Cortex of kidney (tissue), 1 donor: ENCODE data around the gene SLF2.

Source experiments
- DNase-seq: peaks from one replicate; lab custom pipeline; 2025; lab: John Stamatoyannopoulos, UW

SLF2 gene, protein sequence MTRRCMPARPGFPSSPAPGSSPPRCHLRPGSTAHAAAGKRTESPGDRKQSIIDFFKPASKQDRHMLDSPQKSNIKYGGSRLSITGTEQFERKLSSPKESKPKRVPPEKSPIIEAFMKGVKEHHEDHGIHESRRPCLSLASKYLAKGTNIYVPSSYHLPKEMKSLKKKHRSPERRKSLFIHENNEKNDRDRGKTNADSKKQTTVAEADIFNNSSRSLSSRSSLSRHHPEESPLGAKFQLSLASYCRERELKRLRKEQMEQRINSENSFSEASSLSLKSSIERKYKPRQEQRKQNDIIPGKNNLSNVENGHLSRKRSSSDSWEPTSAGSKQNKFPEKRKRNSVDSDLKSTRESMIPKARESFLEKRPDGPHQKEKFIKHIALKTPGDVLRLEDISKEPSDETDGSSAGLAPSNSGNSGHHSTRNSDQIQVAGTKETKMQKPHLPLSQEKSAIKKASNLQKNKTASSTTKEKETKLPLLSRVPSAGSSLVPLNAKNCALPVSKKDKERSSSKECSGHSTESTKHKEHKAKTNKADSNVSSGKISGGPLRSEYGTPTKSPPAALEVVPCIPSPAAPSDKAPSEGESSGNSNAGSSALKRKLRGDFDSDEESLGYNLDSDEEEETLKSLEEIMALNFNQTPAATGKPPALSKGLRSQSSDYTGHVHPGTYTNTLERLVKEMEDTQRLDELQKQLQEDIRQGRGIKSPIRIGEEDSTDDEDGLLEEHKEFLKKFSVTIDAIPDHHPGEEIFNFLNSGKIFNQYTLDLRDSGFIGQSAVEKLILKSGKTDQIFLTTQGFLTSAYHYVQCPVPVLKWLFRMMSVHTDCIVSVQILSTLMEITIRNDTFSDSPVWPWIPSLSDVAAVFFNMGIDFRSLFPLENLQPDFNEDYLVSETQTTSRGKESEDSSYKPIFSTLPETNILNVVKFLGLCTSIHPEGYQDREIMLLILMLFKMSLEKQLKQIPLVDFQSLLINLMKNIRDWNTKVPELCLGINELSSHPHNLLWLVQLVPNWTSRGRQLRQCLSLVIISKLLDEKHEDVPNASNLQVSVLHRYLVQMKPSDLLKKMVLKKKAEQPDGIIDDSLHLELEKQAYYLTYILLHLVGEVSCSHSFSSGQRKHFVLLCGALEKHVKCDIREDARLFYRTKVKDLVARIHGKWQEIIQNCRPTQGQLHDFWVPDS

DNA sequence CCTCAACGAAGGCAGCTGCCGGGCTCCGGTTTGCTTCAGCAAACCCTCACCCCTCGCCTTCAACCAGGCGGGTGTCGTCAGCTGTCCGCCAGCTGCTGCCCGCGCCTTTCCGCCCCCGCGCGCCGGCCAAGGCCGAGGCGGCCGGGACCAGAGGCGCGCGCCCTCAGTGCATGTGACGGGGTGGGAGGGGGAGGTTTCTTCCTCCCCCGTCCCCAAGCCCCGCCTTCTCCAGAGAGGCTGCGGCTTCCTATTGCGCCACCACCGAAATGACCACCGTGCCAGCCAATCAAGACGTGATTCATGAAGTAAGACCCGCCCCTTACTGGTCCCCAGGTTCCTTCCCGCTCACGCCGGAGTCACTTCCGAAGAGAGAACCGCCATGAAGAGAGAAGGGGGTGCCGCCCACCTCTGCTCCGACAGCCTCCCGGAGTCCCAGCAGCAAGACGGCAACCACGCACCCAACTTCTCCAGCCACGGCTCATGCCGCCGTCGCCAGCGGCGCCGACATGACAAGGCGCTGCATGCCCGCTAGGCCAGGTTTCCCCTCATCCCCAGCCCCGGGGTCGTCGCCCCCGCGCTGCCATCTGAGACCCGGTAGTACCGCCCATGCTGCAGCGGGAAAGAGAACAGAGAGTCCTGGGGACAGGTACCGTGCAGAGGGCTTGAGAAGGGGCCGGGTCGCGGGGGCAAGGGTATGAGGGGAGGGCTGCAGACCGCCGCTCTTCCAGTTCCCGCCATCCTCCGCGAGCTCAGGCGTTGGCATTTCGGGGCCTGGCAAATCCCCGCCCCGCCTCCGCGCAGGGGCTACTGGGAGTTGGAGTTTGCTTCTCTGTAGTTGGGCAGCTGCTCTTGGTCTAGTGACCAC is at the start of gene SLF2:
Gene SLF2, plus strand, starts transcription at position 359 of the 865 bp plus-strand sequence. Its CDS starts 148 bp downstream, at position 507.
- DNase-seq = peak; percentile 83

DNA sequence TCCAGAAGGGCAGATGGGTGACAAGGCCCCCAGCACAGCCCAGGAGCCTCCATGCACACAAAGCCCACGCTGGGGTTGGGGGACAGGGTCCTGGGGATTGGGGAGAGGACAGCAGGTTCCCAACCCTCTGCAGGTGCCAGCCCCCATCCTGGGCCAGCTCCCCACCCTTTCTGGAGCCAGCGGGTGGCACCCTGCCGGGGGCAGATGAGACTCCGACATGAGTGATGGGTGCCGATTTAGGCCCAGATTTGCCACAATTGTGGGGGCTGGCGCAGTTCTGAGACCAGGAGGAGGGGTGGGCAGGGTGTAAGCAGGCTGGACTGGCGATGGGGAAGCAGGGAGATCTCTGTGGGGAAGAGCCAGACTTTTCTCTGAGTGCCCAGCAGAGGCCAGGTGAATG is 49.3 kb upstream of the SLF2 start:
- DNase-seq = no peak

DNA sequence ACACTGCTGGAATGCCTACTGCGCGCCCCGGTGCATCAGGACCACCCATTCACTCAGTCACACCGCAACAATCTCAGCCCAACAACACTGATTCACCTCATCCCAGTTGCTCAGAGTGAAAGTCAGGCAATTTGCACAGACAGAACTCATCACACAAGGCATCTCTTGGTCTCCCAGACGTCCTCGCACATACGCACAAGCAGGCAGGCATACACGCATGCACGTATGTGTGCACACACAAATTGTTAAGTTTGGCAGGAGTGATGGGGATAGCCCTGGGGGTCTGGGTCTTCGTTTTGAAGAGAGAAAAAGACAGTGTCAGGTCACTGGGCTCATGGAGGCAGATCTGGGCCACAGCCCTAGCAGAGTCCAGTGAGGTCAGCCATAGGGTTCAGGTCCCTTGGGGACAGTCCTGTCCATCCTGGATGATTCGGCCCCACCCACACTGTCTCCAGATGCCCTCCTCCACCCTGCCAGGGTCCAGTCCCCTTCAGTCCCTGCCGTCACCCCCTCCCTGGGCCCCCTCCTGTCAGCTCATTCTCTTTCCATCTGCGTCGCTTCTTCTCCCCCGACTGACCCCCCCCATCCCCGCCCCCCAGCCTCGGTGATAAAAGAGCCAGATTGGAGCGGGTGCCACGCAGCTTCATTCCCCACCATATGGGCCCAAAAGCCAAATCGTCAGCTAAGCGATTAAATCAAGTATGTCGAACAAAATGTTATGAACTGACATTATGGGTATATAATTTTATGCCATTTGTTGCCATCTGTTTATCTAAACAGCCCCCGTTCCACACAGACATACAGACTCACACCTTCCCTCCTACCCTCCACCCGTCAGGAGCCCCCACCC is 48.5 kb upstream of the SLF2 start:
- DNase-seq = no peak

DNA sequence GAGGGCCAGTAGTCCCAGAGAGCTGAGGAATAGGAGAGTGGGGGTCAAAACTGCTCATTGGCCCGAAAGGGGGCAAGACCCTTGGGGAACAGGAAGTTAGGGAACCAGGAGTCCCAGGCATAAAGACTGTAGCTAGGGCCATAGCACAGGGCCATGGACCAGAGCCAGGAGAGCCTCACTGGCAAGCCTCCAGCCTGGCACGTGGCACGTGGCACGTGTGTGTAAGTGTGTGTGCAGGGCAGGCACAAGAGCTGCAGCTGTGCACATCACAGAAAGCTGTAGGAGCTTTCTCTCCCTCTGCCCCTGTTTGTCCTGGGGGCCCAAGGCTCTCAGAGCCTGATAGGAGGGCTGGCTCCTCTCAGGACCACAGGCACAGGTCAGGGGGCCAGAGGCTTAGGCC is 47.8 kb upstream of the SLF2 start:
- no peak for DNase-seq

DNA sequence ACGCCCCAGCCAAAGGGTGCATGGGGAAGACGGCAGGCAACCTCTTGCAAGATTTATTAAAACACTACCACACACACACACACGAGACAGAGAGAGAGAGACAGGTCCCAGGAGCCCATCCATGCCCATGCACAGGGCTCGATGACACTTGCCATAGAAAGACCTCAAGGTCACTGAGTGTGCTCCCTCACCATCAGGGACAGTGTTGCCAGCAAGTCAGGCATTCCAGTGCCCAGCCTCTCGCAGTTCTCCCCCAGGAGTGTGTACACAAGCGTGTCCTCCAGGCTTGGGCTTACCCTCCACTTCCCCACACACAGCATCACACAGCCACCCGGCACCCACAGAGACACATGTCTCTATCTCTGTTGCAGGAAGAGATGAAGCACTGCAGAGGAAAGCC is 46.8 kb upstream of the SLF2 start:
- no peak for DNase-seq

DNA sequence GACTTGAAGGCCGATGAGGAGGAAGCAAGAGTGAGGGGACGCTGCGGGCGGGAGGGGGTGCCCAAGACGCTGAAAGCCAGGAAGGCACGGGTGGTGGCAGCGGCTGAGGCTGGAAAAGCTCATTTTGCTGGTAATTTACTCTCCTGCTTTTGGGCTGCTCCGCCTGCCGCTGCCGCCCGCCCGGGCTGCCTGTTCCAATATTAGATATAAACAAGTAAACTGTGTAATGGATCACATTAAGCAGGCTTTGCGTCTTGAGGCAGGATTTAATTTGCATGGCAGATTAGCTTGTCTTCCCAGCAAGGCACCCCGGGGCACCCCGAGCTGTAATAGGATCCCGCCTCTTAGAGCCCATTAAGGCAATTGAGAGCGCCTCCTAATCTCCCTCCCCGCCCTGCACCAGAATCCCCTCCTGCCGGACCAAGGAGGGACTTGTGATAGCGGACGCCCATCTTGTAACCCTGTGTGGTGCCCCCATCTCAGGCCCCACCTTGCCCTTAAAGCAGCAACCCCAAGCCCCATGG is 46.1 kb upstream of the SLF2 start:
- DNase-seq = no peak

DNA sequence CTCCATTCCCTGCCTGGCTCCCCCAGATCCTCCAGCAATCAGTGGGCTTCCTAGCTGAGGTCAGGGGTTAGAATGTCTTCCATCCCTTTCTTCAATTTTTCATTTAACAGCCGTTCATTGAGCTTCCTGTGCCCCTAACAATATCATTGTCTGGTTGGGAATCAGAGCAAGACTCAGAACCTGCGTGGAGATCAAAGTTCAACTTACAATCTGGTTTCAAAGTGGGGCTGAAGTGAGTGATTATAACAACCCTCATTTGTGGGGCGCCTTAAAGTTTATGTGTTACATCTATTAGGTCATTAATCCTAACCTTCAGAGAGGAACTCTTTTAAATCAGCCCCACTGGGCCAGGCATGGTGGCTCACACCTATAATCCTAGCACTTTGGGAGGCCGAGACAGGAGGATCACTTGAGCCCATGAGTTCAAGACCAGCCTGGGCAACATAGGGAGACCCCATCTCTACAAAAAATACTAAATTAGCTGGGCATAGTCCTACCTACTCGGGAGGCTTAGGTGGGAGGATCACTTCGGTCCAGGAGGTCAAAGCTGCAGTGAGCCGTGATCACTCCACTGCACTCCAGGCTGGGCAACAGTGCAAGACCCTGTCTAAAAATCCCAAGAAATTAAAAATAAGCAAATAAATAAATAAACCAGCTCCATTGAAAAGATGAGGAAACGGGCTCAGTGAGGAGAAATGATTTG is 45.4 kb upstream of the SLF2 start:
- DNase-seq = no peak

DNA sequence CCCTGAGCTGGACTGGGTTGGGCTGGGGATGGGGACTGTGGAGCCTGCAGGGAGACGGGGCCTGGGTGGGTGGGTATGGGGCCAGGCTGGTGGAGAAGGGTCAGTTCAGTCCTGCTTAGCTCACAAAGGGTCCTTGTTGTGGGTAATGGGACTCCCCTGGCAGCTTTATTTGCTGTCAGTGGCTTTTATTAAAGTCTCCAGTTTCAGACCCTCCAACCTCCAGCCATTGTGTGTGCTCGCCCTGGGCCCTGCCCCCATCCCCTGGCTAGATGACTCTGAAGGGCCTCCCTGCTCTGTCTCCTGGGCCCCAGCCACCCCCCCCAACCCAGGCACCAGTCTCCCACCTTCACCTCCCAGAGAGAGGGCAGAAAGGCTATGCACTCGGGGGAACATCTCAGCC is 44.4 kb upstream of the SLF2 start:
- no peak for DNase-seq

DNA sequence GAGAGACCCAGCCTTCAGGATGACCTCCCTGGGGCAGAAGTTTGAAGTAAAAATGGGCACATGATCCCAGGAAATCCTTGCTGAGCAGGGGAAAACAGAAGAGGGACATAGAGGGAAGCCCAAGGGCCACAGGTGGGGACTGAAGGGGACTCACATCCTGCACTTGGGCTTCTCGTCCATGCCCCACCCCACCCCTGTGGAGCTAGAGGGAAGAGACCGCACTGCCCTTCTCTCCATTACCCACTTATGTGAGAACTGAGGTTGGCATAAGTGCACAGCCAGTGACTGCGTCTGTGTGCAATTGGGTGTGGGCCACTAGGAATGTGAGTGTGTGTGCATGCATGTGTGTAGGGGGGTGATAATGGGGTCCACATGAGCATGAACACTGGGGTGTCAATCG is 43.4 kb upstream of the SLF2 start:
- no peak for DNase-seq

DNA sequence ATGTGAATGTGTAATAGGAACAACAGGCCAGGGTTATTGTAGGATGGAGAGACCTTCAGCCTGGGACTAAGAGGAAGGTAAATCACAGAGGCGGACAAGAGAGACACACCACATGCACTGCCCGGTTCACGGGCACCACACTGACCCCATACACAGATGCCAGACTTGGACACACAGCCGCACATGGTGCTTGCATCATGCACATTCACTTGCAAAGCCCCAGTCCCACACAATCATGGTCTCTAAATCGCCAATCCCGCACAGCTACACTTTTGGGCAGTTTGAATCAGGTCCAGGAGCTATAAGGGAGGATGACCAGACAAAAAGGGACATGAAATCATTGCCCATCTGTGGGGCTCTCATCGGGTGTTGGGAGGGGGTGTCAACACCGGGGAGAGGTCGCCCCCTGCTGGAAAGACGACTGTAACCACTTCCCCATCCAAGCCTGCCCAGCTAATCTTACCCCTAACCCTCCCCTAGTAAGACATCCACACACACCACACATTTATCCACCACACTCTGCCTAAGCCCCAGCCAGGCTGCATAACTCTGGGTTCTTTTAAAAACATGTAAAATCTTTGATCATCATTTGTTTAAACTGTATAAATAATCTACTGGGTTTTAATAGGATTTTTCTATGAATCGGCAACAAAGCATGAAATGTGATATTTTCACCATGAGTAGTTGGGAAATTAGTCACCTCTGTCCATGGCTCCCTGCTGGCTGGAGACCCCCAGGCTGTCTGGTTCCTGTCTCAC is 40.5 kb upstream of the SLF2 start:
- no peak for DNase-seq

DNA sequence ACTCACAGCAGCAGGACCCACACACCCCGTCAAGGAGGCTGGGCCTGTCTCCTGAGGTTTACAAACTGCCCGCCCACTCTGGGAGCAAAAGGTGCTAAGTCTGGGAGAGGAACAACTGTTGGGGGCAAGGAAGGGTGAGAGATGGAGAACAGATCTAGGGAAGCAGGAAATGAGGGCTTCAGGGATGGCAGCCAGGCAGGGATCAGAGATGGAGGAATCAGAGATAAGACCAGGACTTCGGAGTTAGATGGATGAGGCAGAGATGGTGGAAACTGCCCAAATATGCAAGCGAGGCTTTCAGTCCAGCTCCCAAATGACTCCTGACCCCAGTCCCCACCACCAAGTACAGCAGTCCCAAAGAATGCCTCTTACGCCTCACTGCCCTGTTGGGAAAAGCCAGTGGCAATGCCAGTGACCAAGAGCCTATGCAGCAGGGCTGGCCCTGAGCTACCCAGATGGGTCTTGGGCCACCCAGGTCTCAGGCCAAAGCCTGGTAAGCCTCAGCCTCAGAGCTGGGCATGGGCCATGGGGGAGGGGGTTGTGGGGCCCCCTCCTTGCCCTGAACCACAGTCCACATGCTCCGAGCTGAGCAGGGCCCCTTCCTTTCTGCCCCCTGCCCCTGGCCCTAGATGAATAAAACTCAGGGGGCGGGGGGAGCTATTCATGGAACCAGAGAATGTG is 39.5 kb upstream of the SLF2 start:
- no peak for DNase-seq

DNA sequence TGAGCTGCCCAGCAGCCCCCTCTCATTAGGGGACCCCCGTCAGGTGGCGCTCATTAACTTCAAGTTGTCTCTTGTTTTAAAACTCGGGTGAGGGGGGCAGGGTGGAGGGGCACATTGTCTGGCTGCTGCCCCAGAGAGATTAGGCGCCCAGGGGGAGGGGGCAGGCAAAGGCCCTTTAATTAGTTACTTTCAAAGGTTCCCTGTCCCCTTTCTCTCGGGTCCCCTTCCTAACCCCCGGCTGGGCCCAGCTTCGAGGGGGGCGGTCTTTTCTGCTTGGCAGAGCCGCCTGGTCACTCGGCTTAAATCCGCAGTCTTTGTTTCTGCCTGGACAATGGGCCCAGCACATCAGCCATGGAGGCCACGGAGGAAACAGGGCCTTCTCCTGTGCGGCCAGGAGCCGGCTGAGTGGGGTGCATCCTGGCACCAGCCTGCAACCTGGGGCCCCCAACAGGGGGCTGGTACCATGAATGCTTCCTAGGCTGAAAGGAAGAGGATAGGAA is 38.9 kb upstream of the SLF2 start:
- DNase-seq = no peak

DNA sequence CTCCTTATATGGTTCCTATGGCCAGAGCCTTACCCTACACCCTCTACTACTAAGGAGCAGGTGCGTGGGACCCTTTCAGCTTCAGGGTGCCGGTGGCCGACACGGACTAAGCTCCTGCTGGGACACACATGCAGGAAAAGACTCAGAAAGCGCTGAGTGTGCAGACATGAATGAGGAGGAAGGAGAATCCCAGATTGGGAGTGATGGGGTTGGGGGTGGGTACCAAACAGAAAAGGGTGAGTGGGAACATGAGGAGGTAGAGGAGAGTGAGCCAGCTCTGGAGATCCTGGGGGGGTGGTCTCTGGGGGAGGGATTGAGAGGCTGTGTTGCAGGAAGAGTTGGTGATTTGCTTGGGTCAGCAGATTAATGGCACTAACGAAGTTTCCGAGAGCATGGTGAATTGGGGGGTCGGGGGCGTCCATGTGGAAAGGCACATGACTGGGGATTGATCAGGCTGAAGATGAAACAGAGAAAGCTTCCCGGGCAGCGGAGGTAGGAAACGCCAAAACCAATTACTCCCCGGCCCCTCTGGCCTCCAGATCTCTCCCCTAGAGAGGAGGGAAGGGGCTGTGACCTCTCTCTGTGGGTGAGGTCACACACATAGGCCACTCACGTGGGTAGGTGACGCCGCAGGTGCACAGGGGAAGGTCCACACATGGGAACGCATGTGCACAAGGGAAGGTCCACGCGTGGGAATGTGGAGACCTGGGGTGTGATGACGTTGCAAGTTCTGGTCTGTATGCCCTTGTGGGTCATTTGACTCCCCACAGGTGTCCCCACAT is 37.9 kb upstream of the SLF2 start:
- DNase-seq = no peak

DNA sequence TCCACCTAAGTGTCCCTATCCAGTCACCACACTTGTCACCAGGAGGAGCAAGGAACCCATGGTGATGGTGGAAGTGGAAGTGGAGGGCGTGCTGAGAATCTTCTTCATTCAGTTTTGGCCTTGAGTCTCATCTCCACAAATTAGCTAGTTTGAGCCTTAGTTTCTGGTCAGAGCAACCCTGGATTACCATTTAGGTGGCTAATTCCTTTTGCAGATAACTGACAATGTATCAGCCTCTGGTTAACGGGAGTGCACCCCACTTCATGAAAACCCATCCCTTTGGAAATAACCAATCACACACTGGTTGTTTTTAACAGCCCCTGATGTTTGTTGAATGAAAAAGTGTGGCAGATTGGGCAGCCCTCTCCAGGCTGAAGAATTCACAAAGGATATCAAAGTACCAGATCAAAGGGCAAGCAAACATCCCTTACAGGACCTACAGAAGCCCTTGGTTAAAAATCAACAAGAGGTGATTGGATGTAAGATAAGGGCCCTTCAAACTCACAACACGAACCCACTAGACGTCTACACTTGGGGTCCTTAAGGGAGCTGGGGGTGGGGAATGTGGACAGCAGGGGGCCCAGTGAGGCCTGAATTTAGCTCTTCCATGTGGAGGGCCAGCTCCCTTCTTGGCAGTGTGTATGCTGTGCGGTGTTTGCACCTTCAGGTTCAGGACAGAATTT is 37.1 kb upstream of the SLF2 start:
- DNase-seq = no peak

DNA sequence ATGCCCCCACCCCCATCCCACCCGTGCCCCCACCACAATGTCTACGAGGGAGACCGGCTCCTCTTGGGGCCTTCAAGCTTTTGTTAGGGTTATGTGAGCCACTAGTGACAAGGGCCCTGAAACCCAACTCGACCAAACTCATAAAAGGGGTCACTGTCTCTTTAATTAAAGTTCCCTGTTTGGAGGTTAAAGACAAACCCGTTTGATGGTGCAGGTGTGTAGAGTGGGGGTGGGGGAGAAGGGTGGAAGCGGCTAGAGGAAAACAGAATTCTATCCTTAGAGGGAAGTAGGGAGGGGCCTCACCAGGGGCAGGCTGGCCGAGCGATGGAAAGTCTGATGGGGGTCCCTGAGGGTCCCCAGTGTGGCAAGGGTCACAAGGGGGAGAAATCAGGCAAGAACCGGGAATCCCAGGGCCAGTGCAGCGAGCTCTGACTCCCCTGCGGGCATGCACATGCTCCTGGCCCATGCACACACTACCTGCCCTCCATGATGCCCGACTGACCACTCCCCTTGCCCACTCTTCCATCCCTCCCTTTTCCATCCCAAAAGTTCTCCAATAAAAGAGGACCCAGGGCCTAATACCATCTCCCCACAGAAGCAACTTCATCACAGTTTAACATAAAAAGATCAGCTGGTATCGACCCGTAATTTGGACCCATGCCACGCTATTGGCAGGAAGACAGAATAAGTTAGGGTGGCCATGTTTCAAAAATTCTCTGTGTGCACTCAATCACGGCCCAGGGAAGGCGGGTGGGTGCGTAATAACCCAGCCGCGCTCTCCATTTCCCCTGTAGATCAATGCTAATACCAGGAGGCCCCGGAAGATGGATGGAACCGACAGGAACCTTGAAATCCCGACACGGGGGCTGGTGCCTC is 35.9 kb upstream of the SLF2 start:
- DNase-seq = no peak

DNA sequence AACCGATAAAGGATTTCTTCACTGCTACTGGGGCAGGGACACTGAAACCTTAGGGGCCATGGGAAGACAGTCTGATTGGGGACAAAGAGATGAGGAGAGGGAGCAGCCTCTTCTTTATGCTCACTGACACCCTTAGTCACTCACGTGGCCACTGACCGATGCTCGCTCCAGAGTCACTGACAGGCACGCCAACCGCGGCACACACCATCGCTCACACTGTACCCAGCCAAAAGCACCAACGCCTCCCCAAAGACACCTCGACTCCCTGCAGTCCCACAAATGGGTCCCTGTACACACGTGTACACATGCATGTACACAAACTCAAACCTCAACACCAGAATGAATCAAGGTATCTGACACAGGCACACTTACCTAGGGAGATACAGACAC is 35.3 kb upstream of the SLF2 start:
- no peak for DNase-seq
